Measurements from ENCODE around the gene DNAI2.

DNA sequence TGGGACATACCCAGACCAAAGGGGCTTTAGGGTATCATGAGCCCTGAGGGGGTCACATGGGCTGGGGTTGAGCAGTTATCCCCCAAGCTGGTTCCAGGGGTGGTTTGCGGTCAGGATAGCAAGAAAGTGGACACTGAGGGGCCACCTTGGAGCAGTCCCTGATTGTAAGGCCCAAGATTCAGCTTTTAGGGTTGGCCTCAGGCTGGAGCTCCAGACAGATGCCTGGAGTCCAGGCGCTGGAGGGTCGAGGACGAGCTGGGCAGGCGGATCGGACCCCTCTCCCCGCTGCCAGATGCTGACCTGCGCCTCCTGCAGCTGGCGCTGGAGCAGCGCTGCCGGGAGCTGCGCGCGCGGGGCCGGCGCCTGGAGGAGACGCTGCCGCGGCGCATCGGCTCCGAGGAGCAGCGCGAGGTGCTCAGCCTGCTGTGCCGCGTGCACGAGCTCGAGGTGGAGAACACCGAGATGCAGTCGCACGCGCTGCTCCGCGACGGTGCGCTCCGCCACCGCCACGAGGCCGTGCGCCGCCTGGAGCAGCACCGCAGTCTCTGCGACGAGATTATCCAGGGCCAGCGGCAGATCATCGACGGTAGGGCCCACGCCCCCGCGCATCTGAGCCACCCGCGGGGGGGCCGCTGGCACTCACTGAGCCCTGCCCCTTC lies 77.6 kb downstream of the DNAI2 start:
- TF ChIP-seq, protein P1, sequence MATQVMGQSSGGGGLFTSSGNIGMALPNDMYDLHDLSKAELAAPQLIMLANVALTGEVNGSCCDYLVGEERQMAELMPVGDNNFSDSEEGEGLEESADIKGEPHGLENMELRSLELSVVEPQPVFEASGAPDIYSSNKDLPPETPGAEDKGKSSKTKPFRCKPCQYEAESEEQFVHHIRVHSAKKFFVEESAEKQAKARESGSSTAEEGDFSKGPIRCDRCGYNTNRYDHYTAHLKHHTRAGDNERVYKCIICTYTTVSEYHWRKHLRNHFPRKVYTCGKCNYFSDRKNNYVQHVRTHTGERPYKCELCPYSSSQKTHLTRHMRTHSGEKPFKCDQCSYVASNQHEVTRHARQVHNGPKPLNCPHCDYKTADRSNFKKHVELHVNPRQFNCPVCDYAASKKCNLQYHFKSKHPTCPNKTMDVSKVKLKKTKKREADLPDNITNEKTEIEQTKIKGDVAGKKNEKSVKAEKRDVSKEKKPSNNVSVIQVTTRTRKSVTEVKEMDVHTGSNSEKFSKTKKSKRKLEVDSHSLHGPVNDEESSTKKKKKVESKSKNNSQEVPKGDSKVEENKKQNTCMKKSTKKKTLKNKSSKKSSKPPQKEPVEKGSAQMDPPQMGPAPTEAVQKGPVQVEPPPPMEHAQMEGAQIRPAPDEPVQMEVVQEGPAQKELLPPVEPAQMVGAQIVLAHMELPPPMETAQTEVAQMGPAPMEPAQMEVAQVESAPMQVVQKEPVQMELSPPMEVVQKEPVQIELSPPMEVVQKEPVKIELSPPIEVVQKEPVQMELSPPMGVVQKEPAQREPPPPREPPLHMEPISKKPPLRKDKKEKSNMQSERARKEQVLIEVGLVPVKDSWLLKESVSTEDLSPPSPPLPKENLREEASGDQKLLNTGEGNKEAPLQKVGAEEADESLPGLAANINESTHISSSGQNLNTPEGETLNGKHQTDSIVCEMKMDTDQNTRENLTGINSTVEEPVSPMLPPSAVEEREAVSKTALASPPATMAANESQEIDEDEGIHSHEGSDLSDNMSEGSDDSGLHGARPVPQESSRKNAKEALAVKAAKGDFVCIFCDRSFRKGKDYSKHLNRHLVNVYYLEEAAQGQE (IDR thresholded peaks at IDR 0.05): no peak
- TF ChIP-seq, protein P2, sequence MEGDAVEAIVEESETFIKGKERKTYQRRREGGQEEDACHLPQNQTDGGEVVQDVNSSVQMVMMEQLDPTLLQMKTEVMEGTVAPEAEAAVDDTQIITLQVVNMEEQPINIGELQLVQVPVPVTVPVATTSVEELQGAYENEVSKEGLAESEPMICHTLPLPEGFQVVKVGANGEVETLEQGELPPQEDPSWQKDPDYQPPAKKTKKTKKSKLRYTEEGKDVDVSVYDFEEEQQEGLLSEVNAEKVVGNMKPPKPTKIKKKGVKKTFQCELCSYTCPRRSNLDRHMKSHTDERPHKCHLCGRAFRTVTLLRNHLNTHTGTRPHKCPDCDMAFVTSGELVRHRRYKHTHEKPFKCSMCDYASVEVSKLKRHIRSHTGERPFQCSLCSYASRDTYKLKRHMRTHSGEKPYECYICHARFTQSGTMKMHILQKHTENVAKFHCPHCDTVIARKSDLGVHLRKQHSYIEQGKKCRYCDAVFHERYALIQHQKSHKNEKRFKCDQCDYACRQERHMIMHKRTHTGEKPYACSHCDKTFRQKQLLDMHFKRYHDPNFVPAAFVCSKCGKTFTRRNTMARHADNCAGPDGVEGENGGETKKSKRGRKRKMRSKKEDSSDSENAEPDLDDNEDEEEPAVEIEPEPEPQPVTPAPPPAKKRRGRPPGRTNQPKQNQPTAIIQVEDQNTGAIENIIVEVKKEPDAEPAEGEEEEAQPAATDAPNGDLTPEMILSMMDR (IDR thresholded peaks at IDR 0.05): peak; percentile 26; the same call in 2 of the 3 replicates
- TF ChIP-seq FOSL2 (IDR thresholded peaks at IDR 0.05) (no peak), FOSL2 (CRISPR knock-in tag; IDR thresholded peaks at IDR 0.05) (no peak), RCOR1 (IDR thresholded peaks at IDR 0.05; ENCODE audit: low read depth, low read length) (no peak), EP300 (IDR thresholded peaks at IDR 0.05) (no peak), POLR2A (IDR thresholded peaks at IDR 0.05; ENCODE audit: low read length) (no peak), RFX5 (IDR thresholded peaks at IDR 0.05) (no peak)
